SU-DHL-6 (cell line): ENCODE measurements around the gene SMAD2.

Experiments
- H2AFZ ChIP-seq: fragments of 200-600 bp; sonication (generic); 2 replicates; pipeline ENCODE4 v1.6.1; 2014; ENCODE audit warnings: low read depth, mild to moderate bottlenecking, moderate library complexity, mixed read lengths, antibody characterized with exemption, low read length; ENCODE audit not compliant: severe bottlenecking
- H3F3A ChIP-seq: fragments of 200-600 bp; shearing (Covaris generic); 2 replicates; pipeline ENCODE4 v1.6.0; 2016; ENCODE audit warnings: antibody characterized with exemption, mild to moderate bottlenecking; ENCODE audit not compliant: insufficient read depth
- H3K27ac ChIP-seq: fragments of 200-600 bp; sonication (generic); 2 replicates; pipeline ENCODE4 v1.5.1; 2016; ENCODE audit warnings: low read depth, mild to moderate bottlenecking, low read length, moderate library complexity, mixed read lengths
- H3K27me3 ChIP-seq: fragments of 200-600 bp; sonication (generic), shearing (Covaris generic); 2 replicates; pipeline ENCODE4 v1.6.0; 2014; ENCODE audit warnings: mild to moderate bottlenecking, low read length
- H3K36me3 ChIP-seq: fragments of 200-600 bp; sonication (generic); 2 replicates; pipeline ENCODE4 v1.6.1; 2014; ENCODE audit warnings: mild to moderate bottlenecking, low read length, mixed read lengths
- H3K4me2 ChIP-seq: fragments of 300-600, 200-600 bp; shearing (Covaris generic), sonication (generic); 2 replicates; pipeline ENCODE4 v1.6.0; 2014; ENCODE audit warnings: low read length, low read depth, mild to moderate bottlenecking; ENCODE audit not compliant: poor library complexity, severe bottlenecking
- H3K4me3 ChIP-seq: fragments of 200-600 bp; sonication (generic); 2 replicates; pipeline ENCODE4 v1.5.1; 2014; ENCODE audit warnings: antibody characterized with exemption, low read length, mild to moderate bottlenecking, mixed read lengths; ENCODE audit not compliant: insufficient read depth, poor library complexity, severe bottlenecking
- H3K79me2 ChIP-seq: fragments of 200-600 bp; sonication (generic); 2 replicates; pipeline ENCODE4 v1.6.1; 2014; ENCODE audit warnings: mild to moderate bottlenecking, low read length, moderate library complexity; ENCODE audit not compliant: insufficient read depth
- H3K9ac ChIP-seq: fragments of 200-600 bp; sonication (generic); 2 replicates; pipeline ENCODE4 v1.7.0; 2014; ENCODE audit warnings: mild to moderate bottlenecking, low read length
- H3K9me2 ChIP-seq: fragments of 200-600 bp; sonication (generic); replicated peaks from 2 replicates; pipeline ENCODE4 v1.6.1; 2014; ENCODE audit warnings: low read length; ENCODE audit not compliant: insufficient read depth
- H3K9me3 ChIP-seq: fragments of 200-600 bp; sonication (generic); 2 replicates; pipeline ENCODE4 v1.6.1; 2014; ENCODE audit warnings: low read length, mixed read lengths; ENCODE audit not compliant: insufficient read depth
- H4K20me1 ChIP-seq: fragments of 200-600 bp; sonication (generic); 2 replicates; pipeline ENCODE4 v1.6.1; 2014; ENCODE audit warnings: low read depth, mild to moderate bottlenecking, antibody characterized with exemption, low read length, moderate library complexity, mixed read lengths
- CTCF ChIP-seq: fragments of 200-600 bp; sonication (generic); IDR thresholded peaks from one replicate; pipeline ENCODE4 v1.5.1; 2017; ENCODE audit warnings: antibody characterized with exemption, mild to moderate bottlenecking, low read length, moderate library complexity; ENCODE audit not compliant: insufficient read depth, poor library complexity, severe bottlenecking
- EZH2phosphoT487 ChIP-seq: fragments of 200-600 bp; sonication (generic), shearing (Covaris generic); conservative IDR thresholded peaks from 2 replicates; pipeline ENCODE4 v1.6.1; 2018; ENCODE audit warnings: mild to moderate bottlenecking, antibody characterized with exemption, low read length, moderate library complexity, mixed read lengths

Gene SMAD2

GRCh38 chr18:47882641-47883040 is 47.8 kb downstream of the SMAD2 start:
- TF ChIP-seq CTCF (no peak), EZH2phosphoT487 (no peak)
- no peak overlapping the region for H3K4me3 ChIP-seq
- peaks cover 58% of the 10 kb centered on the region for H3K79me2 ChIP-seq
- no peak overlapping the region for H2AFZ ChIP-seq
- no peaks in the 10 kb centered on the region for H4K20me1 ChIP-seq
- H3K9ac ChIP-seq, result no peak overlapping the region
- no peaks in the 10 kb centered on the region for H3K27me3 ChIP-seq
- peaks cover 19% of the 10 kb centered on the region; the same call in 1 of the 2 replicates for H3K36me3 ChIP-seq
- no peak overlapping the region for H3K27ac ChIP-seq
- H3K9me2 ChIP-seq, result no peaks in the 10 kb centered on the region
- H3F3A ChIP-seq, result no peaks in the 10 kb centered on the region; the same call in 1 of the 2 replicates
- no peak overlapping the region for H3K4me2 ChIP-seq
- H3K9me3 ChIP-seq, result no peaks in the 10 kb centered on the region

GRCh38 chr18:47881752-47882455 is 48.6 kb downstream of the SMAD2 start:
- Histone ChIP-seq H3K79me2 (peaks cover 54% of the 10 kb centered on the region), H3K9ac (no peak overlapping the region), H3K4me2 (no peak overlapping the region), H3F3A (peaks cover 3% of the 10 kb centered on the region; the same call in 1 of the 2 replicates), H3K4me3 (no peak overlapping the region), H3K27me3 (no peaks in the 10 kb centered on the region), H3K36me3 (peaks cover 19% of the 10 kb centered on the region; the same call in 1 of the 2 replicates), H2AFZ (no peak overlapping the region), H3K27ac (no peak overlapping the region), H3K9me3 (no peaks in the 10 kb centered on the region), H3K9me2 (no peaks in the 10 kb centered on the region), H4K20me1 (no peaks in the 10 kb centered on the region)
- TF ChIP-seq EZH2phosphoT487, result no peak
- no peak for TF ChIP-seq CTCF

- H3K27me3 ChIP-seq, result no peaks in the 10 kb centered on the region
- no peak overlapping the region for H2AFZ ChIP-seq
- H4K20me1 ChIP-seq, result peaks cover 4% of the 10 kb centered on the region; the same call in 1 of the 2 replicates
- H3K4me2 ChIP-seq, result no peak overlapping the region
- H3K4me3 ChIP-seq, result no peak overlapping the region
- peaks cover 4% of the 10 kb centered on the region; the same call in 1 of the 2 replicates for H3F3A ChIP-seq
- no peak overlapping the region for H3K9ac ChIP-seq
- H3K9me2 ChIP-seq, result no peaks in the 10 kb centered on the region
- TF ChIP-seq CTCF (no peak), EZH2phosphoT487 (no peak)
- H3K79me2 ChIP-seq, result peaks cover 53% of the 10 kb centered on the region
- H3K27ac ChIP-seq, result no peak overlapping the region
- H3K36me3 ChIP-seq, result peaks cover 19% of the 10 kb centered on the region; the same call in 1 of the 2 replicates
- no peaks in the 10 kb centered on the region for H3K9me3 ChIP-seq
These were observed 49.4 kb downstream of the SMAD2 start for GRCh38 chr18:47881042-47881441.
